ENCODE data around the gene NRXN3.

DNA sequence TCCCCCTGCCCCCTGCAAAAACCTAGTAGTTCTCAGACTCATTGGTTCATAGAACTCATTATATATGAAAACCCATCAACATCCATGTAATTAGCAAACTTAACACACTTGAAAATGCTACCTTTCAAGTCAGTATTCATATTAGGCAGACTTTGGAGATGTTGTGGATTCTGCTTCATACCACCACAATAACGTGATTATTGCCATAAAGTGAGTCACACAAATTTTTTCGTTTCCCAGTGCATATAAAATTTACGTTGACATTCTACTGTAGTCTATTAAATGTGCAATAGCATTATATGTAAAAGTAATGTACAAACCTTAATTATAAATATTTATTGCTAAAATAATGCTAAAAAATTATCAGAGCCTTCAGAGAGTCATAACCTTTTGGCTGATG lies 1387.1 kb downstream of the NRXN3 start:
- TF ChIP-seq, protein P1, sequence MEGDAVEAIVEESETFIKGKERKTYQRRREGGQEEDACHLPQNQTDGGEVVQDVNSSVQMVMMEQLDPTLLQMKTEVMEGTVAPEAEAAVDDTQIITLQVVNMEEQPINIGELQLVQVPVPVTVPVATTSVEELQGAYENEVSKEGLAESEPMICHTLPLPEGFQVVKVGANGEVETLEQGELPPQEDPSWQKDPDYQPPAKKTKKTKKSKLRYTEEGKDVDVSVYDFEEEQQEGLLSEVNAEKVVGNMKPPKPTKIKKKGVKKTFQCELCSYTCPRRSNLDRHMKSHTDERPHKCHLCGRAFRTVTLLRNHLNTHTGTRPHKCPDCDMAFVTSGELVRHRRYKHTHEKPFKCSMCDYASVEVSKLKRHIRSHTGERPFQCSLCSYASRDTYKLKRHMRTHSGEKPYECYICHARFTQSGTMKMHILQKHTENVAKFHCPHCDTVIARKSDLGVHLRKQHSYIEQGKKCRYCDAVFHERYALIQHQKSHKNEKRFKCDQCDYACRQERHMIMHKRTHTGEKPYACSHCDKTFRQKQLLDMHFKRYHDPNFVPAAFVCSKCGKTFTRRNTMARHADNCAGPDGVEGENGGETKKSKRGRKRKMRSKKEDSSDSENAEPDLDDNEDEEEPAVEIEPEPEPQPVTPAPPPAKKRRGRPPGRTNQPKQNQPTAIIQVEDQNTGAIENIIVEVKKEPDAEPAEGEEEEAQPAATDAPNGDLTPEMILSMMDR (optimal IDR thresholded peaks at IDR 0.05 in 1 of 3, IDR thresholded peaks at IDR 0.05 in 1 of 3, conservative IDR thresholded peaks at IDR 0.05 in 1 of 3; ENCODE audit: extremely low read depth in 1 of 3, insufficient read depth in 2 of 3, low read length in 3 of 3) = no peak
- no peak for TF ChIP-seq EZH2 (IDR thresholded peaks at IDR 0.05; ENCODE audit: low read length)
